ENCODE data around the gene MOB4. TPM values are rescaled to one million over a fixed set of nuclear protein-coding genes. Genes with fewer than 3 reads are reported as not detected.
A peak's percentile ranks its signal among the peaks of the same experiment; 100 is the strongest.

Gene MOB4
- total and polyA plus RNA-seq, 2 experiments from 2014 or later = 68.2 to 87.0 TPM

GRCh38 chr2:197576631-197577030 lies 60.8 kb downstream of the MOB4 start:
- Histone ChIP-seq H3K9me2 (ENCODE audit: insufficient read depth) (peaks cover 11% of the 10 kb centered on the region; the same call in 1 of the 2 replicates), H3K4me1 (ENCODE audit: insufficient read depth) (peaks cover 37% of the 10 kb centered on the region), H2AFZ (no peak overlapping the region), H3K4me2 (peak overlapping the region; percentile 6; the same call in 1 of the 2 replicates), H3K27ac (ENCODE audit: low read depth) (peak overlapping the region; percentile 89), H3K79me2 (replicated peaks; ENCODE audit: insufficient read depth) (no peaks in the 10 kb centered on the region; the same call in 1 of the 2 replicates), H4K20me1 (replicated peaks; ENCODE audit: insufficient read depth) (no peaks in the 10 kb centered on the region), H3K27me3 (ENCODE audit: insufficient read depth) (no peaks in the 10 kb centered on the region), H3K36me3 (ENCODE audit: insufficient read depth) (peaks cover 16% of the 10 kb centered on the region), H3K4me3 (no peak overlapping the region), H3F3A (replicated peaks; ENCODE audit: low read depth) (0 out of 2 replicates have a peak, but pooled peaks cover 3% of the 10 kb centered on the region)
- Mint-ChIP-seq H3K4me3 (no peak overlapping the region), H3K36me3 (ENCODE audit: low read depth) (peaks cover 39% of the 10 kb centered on the region), H3K4me1 (peaks cover 14% of the 10 kb centered on the region), H3K27ac (peak overlapping the region; percentile 53; the same call in 1 of the 2 replicates), H3K9me3 (peaks cover 37% of the 10 kb centered on the region), H3K27me3 (ENCODE audit: insufficient read depth, low read depth, poor library complexity) (peaks cover 2% of the 10 kb centered on the region)
- TF ChIP-seq, protein P1, sequence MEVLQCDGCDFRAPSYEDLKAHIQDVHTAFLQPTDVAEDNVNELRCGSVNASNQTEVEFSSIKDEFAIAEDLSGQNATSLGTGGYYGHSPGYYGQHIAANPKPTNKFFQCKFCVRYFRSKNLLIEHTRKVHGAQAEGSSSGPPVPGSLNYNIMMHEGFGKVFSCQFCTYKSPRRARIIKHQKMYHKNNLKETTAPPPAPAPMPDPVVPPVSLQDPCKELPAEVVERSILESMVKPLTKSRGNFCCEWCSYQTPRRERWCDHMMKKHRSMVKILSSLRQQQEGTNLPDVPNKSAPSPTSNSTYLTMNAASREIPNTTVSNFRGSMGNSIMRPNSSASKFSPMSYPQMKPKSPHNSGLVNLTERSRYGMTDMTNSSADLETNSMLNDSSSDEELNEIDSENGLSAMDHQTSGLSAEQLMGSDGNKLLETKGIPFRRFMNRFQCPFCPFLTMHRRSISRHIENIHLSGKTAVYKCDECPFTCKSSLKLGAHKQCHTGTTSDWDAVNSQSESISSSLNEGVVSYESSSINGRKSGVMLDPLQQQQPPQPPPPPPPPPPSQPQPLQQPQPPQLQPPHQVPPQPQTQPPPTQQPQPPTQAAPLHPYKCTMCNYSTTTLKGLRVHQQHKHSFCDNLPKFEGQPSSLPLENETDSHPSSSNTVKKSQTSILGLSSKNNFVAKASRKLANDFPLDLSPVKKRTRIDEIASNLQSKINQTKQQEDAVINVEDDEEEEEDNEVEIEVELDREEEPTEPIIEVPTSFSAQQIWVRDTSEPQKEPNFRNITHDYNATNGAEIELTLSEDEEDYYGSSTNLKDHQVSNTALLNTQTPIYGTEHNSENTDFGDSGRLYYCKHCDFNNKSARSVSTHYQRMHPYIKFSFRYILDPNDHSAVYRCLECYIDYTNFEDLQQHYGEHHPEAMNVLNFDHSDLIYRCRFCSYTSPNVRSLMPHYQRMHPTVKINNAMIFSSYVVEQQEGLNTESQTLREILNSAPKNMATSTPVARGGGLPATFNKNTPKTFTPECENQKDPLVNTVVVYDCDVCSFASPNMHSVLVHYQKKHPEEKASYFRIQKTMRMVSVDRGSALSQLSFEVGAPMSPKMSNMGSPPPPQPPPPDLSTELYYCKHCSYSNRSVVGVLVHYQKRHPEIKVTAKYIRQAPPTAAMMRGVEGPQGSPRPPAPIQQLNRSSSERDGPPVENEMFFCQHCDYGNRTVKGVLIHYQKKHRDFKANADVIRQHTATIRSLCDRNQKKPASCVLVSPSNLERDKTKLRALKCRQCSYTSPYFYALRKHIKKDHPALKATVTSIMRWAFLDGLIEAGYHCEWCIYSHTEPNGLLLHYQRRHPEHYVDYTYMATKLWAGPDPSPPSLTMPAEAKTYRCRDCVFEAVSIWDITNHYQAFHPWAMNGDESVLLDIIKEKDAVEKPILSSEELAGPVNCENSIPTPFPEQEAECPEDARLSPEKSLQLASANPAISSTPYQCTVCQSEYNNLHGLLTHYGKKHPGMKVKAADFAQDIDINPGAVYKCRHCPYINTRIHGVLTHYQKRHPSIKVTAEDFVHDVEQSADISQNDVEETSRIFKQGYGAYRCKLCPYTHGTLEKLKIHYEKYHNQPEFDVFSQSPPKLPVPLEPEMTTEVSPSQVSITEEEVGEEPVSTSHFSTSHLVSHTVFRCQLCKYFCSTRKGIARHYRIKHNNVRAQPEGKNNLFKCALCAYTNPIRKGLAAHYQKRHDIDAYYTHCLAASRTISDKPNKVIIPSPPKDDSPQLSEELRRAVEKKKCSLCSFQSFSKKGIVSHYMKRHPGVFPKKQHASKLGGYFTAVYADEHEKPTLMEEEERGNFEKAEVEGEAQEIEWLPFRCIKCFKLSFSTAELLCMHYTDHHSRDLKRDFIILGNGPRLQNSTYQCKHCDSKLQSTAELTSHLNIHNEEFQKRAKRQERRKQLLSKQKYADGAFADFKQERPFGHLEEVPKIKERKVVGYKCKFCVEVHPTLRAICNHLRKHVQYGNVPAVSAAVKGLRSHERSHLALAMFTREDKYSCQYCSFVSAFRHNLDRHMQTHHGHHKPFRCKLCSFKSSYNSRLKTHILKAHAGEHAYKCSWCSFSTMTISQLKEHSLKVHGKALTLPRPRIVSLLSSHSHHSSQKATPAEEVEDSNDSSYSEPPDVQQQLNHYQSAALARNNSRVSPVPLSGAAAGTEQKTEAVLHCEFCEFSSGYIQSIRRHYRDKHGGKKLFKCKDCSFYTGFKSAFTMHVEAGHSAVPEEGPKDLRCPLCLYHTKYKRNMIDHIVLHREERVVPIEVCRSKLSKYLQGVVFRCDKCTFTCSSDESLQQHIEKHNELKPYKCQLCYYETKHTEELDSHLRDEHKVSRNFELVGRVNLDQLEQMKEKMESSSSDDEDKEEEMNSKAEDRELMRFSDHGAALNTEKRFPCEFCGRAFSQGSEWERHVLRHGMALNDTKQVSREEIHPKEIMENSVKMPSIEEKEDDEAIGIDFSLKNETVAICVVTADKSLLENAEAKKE (CRISPR knock-in tag; IDR thresholded peaks at IDR 0.05) = no peak
- TF ChIP-seq NANOG (IDR thresholded peaks at IDR 0.05; ENCODE audit: borderline replicate concordance) (no peak), STAT1 (IDR thresholded peaks at IDR 0.05; ENCODE audit: unreplicated experiment) (no peak), EZH2phosphoT487 (IDR thresholded peaks at IDR 0.05; ENCODE audit: unreplicated experiment) (no peak), ZNF331 (CRISPR knock-in tag; IDR thresholded peaks at IDR 0.05; ENCODE audit: low read depth) (no peak), ZNF114 (CRISPR knock-in tag; IDR thresholded peaks at IDR 0.05) (no peak), JUNB (IDR thresholded peaks at IDR 0.05; ENCODE audit: unreplicated experiment) (no peak), EZH2 (IDR thresholded peaks at IDR 0.05; ENCODE audit: low read depth, unreplicated experiment) (no peak), CREB1 (CRISPR knock-in tag; IDR thresholded peaks at IDR 0.05; ENCODE audit: low read depth) (no peak)
- TF ChIP-seq, protein P2, sequence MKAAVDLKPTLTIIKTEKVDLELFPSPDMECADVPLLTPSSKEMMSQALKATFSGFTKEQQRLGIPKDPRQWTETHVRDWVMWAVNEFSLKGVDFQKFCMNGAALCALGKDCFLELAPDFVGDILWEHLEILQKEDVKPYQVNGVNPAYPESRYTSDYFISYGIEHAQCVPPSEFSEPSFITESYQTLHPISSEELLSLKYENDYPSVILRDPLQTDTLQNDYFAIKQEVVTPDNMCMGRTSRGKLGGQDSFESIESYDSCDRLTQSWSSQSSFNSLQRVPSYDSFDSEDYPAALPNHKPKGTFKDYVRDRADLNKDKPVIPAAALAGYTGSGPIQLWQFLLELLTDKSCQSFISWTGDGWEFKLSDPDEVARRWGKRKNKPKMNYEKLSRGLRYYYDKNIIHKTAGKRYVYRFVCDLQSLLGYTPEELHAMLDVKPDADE (IDR thresholded peaks at IDR 0.05) = no peak
- ATAC-seq (no peak), DNase-seq (ENCODE audit: low spot score) (no peak)

Data from GM23338 (cell line).